ENCODE data around the gene HDAC1.

HDAC1 gene

GRCh38 chr1:32373996-32374592 lies 82.2 kb downstream of the HDAC1 start:
- DNase-seq (ENCODE audit: low spot score): no peak

GRCh38 chr1:32376199-32376598 lies 84.3 kb downstream of the HDAC1 start:
- DNase-seq (ENCODE audit: low spot score): no peak

- DNase-seq (ENCODE audit: low spot score): no peak
These were observed 85.8 kb downstream of the HDAC1 start for GRCh38 chr1:32377541-32378220.

- no peak for DNase-seq (ENCODE audit: low spot score)
These were observed 88.2 kb downstream of the HDAC1 start for GRCh38 chr1:32380057-32380456.
